Naive thymus-derived CD8-positive, alpha-beta T cell (primary cell): ENCODE measurements around the gene IL4I1. TPM values are rescaled to one million over a fixed set of nuclear protein-coding genes. Genes with fewer than 3 reads are reported as not detected.
"Not testable (repeated sequence)": the region's sequence is repeated elsewhere in the genome, so short reads cannot be mapped to it uniquely, and the experiment has no call there.

Experiments
- ATAC-seq, 2 donors: fragments of 150-1000 bp; cut with Tn5 transposase in 1 of 2; sonication (Bioruptor Pico), chemical (Tn5 transposase) in 1 of 2; 1 replicate in 1 of 2; 2 replicates in 1 of 2; pipeline ENCODE4 v1.10.0; 2021; ENCODE audit warnings: mild to moderate bottlenecking in 2 of 2, moderate library complexity in 2 of 2
- POLR2A ChIA-PET: fragments of 350-600 bp; sonication (Branson Sonifier 250); formaldehyde crosslinking; loops from one replicate; lab custom pipeline; 2021; ENCODE audit warnings: antibody characterized with exemption; lab: Charles Lee
- DNase-seq, 10 donors: peaks; one replicate each; pipeline versions ENCODE4 v3.0.0 to v3.0.0-alpha.2; 2020 to 2022
- H3K27ac Mint-ChIP-seq, 10 donors: one replicate each; pipeline ENCODE4 v1.8.0; 2020 to 2022; ENCODE audit warnings: mild to moderate bottlenecking in 10 of 10, mixed read lengths in 10 of 10, moderate library complexity in 4 of 10, inconsistent platforms in 1 of 10
- H3K27me3 Mint-ChIP-seq, 5 donors: one replicate each; pipeline ENCODE4 v1.8.0; 2021 to 2022; ENCODE audit warnings: mixed read lengths in 5 of 5
- H3K36me3 Mint-ChIP-seq, 3 donors: one replicate each; pipeline ENCODE4 v1.8.0; 2020 to 2022; ENCODE audit warnings: mixed read lengths in 3 of 3, mild to moderate bottlenecking in 2 of 3, inconsistent platforms in 1 of 3
- H3K4me1 Mint-ChIP-seq, 4 donors: one replicate each; pipeline ENCODE4 v1.8.0; 2021 to 2022; ENCODE audit warnings: mixed read lengths in 4 of 4
- H3K4me3 Mint-ChIP-seq, 10 donors: one replicate each; pipeline ENCODE4 v1.8.0; 2020 to 2022; ENCODE audit warnings: mild to moderate bottlenecking in 10 of 10, mixed read lengths in 10 of 10, moderate library complexity in 6 of 10, inconsistent platforms in 1 of 10
- H3K9me3 Mint-ChIP-seq, 9 donors: one replicate each; pipeline ENCODE4 v1.8.0; 2020 to 2022; ENCODE audit warnings: mixed read lengths in 9 of 9, mild to moderate bottlenecking in 3 of 9, inconsistent platforms in 1 of 9, moderate library complexity in 1 of 9
- polyA plus RNA-seq, 3 donors: library from polyadenylated mRNA; unstranded; fragments of 300-500 nt; fragmentation: Illumina TruSeq; gene quantifications; one replicate each; pipeline ENCODE4 v1.2.3, GENCODE V29; 2021
- total RNA-seq, 8 experiments: library from RNA in 2 of 8; stranded (reverse) in 2 of 8; gene quantifications; one replicate each; pipeline ENCODE4 v1.2.3 and lab custom pipeline; 2021 to 2026

IL4I1 gene
- total RNA-seq (1 to 10 TPM in 1 of 2 experiments, under 1 TPM in 1; 0.85 to 1.1 TPM), polyA plus RNA-seq (under 1 TPM; 0.24 to 0.26 (median 0.25) TPM), total RNA-seq (lab: John Stamatoyannopoulos, UW) (1.0 to 4.0 (median 1.6) reads per million in 6 experiments)

- Mint-ChIP-seq H3K36me3 (no peaks in the 10 kb centered on the region), H3K27me3 (no peaks in the 10 kb centered on the region), H3K4me1 (peaks cover 13 to 29% (median 23%) of the 10 kb centered on the region in 4 donors), H3K27ac (peak within 1 kb of the TSS; percentile 78 to 98 (median 90)), H3K4me3 (peak within 1 kb of the TSS; percentile 50 to 88 (median 78)), H3K9me3 (no peaks in the 10 kb centered on the region)
- POLR2A ChIA-PET = interaction anchor here (1.0 to 3.0 kb wide), 4 partner anchors 20 to 32 kb away, joined by 3 to 9 read pairs (median 4); partner anchors contain the start of genes AKT1S1, ATF5, NUP62 and TBC1D17
- DNase-seq (peak in 7 of 10 donors; percentile 29 to 60 (median 43)), ATAC-seq (peak; percentile 71 to 72)
These were observed at the start of gene IL4I1 for GRCh38 chr19:49896863-49897621. Gene IL4I1, minus strand, starts transcription at chr19:49896887. Its CDS starts 727 bp downstream, at chr19:49896160.

- Mint-ChIP-seq H3K9me3 (no peaks in the 10 kb centered on the region), H3K4me3 (no peak overlapping the region), H3K27ac (no peak overlapping the region), H3K27me3 (peaks cover 7 to 27% (median 13%) of the 10 kb centered on the region in 5 donors), H3K36me3 (no peaks in the 10 kb centered on the region), H3K4me1 (peaks cover 0 to 2% (median under 1%) of the 10 kb centered on the region in 4 donors)
- ATAC-seq = no peak
- no peak for DNase-seq
- POLR2A ChIA-PET = no interaction called here
These were observed 49.7 kb upstream of the IL4I1 start for GRCh38 chr19:49946415-49946814.

- H3K27ac Mint-ChIP-seq, POLR2A ChIA-PET, DNase-seq, H3K4me3 Mint-ChIP-seq, ATAC-seq, H3K9me3 Mint-ChIP-seq, H3K36me3 Mint-ChIP-seq: not testable (repeated sequence)
- Mint-ChIP-seq H3K27me3 (peaks cover 4 to 14% (median 5%) of the 10 kb centered on the region in 5 donors), H3K4me1 (peaks cover 0 to 12% (median 7%) of the 10 kb centered on the region in 4 donors)
These were observed 47.9 kb upstream of the IL4I1 start for GRCh38 chr19:49944567-49944966.

DNA sequence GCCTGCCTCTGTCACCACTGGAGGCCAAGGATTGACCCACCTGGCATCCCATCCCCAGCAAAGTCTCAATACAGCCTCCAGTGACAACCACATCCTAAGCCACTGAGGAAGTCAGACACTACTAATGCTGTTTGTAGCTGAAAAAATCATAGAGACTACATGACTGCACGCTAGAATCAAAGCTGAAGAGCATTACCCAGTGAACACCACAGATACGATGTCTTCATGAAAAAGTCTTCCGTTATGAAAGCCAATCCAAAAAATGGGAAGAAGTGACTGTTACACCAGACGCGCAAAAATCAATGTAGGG lies 43.8 kb upstream of the IL4I1 start:
- ATAC-seq = peak in 1 of 2 donors; percentile 42
- no peaks in the 10 kb centered on the region for H3K9me3 Mint-ChIP-seq
- H3K27ac Mint-ChIP-seq = peak overlapping the region in 2 of 10 donors; percentile 3 to 29
- peaks cover 0 to 11% (median 4%) of the 10 kb centered on the region in 5 donors for H3K27me3 Mint-ChIP-seq
- peak overlapping the region in 5 of 10 donors; percentile 3 to 54 (median 30) for H3K4me3 Mint-ChIP-seq
- DNase-seq = peak in 3 of 10 donors; percentile 4 to 37 (median 15)
- H3K4me1 Mint-ChIP-seq = peaks cover 0 to 19% (median 9%) of the 10 kb centered on the region in 4 donors
- no peaks in the 10 kb centered on the region for H3K36me3 Mint-ChIP-seq
- POLR2A ChIA-PET = no interaction called here

DNA sequence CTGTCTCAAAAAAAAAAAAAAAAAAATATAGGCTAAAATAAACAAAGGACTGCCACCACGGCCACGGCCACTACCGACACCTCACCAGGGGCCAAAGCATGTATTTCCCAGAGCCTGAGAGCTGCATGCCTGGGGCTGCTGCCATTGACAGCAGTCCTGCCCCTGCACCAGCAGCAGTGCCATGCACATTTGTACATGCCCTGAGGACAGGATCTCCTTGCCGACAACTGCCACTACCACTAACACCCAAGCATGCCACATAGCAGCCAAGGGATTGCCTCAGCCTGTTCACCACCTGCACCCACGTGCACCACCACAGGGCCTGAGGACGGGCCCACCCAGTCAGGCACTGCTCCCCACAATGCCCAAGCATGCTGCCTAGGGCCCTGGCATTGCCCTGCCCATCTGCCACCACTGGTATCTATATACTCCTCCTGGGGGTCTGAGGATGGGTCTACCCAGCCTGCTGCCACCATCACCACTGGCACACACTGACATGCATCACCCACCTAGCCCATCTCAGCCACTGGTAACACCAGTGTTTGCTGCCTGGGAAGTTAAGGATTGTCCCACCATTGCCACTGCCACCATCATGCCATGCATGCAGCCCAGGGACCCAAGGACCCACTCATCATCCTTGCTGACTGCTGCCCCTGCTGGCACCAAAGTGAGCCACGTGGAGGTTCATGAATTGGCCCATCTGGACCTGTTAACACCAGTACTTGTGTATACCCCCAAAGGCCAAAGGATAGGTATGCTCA lies 43.2 kb upstream of the IL4I1 start:
- H3K4me3 Mint-ChIP-seq = peak overlapping the region in 4 of 10 donors; percentile 3 to 37 (median 26)
- peaks cover 0 to 19% (median 9%) of the 10 kb centered on the region in 4 donors for H3K4me1 Mint-ChIP-seq

DNA sequence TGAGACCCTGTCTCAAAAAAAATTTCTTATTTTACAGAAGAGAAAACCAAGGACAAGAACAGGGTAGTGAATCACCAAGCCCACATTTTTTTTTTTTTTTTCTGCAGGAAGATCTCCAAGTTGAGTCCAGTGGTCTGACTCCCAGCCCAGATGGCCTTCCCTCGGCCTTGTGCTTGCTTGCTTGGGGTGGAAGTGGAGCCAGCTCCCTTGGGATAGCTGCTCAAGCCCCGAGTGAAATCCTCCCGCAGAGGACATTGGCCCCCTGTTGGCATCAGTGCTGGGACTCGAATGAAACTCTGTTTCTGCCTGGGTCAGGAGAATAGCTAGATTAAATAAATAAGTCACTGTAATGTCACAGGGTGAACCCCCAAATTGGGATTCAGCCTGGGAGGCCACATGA lies 42.0 kb upstream of the IL4I1 start:
- DNase-seq = no peak
- ATAC-seq = no peak
- Mint-ChIP-seq H3K36me3 (no peaks in the 10 kb centered on the region), H3K4me1 (peaks cover 1 to 22% (median 10%) of the 10 kb centered on the region in 4 donors), H3K9me3 (no peaks in the 10 kb centered on the region), H3K4me3 (peak overlapping the region in 1 of 10 donors; percentile 18), H3K27ac (peak overlapping the region in 1 of 10 donors; percentile 63), H3K27me3 (peaks cover 0 to 7% (median 0%) of the 10 kb centered on the region in 5 donors)
- POLR2A ChIA-PET = interaction anchor here (0.6 to 1.1 kb wide), 3 partner anchors 45 to 1375 kb away, joined by 3 to 5 read pairs (median 5); no protein-coding TSS in a partner anchor

More for the DNA sequence above, 43.2 kb upstream of the IL4I1 start:
- H3K27me3 Mint-ChIP-seq = peaks cover 0 to 11% (median 2%) of the 10 kb centered on the region in 5 donors
- H3K36me3 Mint-ChIP-seq = no peaks in the 10 kb centered on the region
- DNase-seq (peak in 1 of 10 donors; percentile 50), ATAC-seq (peak; percentile 23 to 54)
- H3K9me3 Mint-ChIP-seq = no peaks in the 10 kb centered on the region
- peak overlapping the region in 2 of 10 donors; percentile 2 to 3 for H3K27ac Mint-ChIP-seq
- POLR2A ChIA-PET = interaction anchor here (0.7 kb wide), 2 partner anchors 47 to 57 kb away, joined by 3 to 4 read pairs; no protein-coding TSS in a partner anchor

DNA sequence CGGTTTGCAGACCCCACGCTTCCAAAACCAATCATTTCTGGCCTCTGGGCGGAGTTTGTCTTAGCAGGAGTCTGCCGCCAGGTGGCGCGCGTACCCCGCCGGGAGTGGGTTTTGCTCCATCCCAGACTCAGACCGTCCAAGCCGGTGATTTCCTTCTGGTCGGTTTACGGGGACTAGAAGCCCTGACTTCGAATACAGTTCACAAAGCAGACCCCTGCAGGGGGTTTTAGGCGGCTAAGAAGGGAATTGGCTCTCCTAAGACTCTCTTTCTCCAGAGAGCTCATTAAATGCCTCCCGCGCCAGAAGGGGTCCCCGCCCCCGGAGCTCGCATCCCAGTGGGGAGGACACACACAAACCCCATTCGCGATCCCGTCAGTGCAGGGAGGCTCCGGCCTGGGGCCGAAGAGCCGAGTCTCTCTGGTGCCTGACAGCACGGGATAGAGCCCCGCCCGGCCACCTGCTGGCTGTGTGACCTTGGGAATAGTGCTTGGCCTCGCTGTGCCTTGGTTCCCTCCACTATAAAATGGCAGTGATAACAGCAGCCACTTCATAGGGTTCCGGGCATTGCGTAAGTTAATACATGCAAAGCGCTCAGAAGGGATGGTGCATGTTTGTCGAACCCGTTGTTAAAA lies 41.2 kb upstream of the IL4I1 start:
- DNase-seq (peak; percentile 47 to 82 (median 74)), ATAC-seq (peak; percentile 57 to 71)
- Mint-ChIP-seq H3K9me3 (no peaks in the 10 kb centered on the region), H3K4me3 (peak overlapping the region in 3 of 10 donors; percentile 7 to 54 (median 19)), H3K27me3 (no peaks in the 10 kb centered on the region), H3K36me3 (no peaks in the 10 kb centered on the region), H3K4me1 (peaks cover 7 to 29% (median 18%) of the 10 kb centered on the region in 4 donors), H3K27ac (no peak overlapping the region)
- POLR2A ChIA-PET = interaction anchor here (0.7 to 1.1 kb wide), 4 partner anchors 46 to 717 kb away, joined by 3 to 5 read pairs (median 3); no protein-coding TSS in a partner anchor

- H3K4me3 Mint-ChIP-seq = no peak overlapping the region
- H3K9me3 Mint-ChIP-seq = peaks cover 0 to 9% (median 0%) of the 10 kb centered on the region in 9 donors
- H3K4me1 Mint-ChIP-seq = peaks cover 14 to 40% (median 30%) of the 10 kb centered on the region in 4 donors
- H3K27me3 Mint-ChIP-seq = no peaks in the 10 kb centered on the region
- ATAC-seq (no peak), DNase-seq (no peak)
- POLR2A ChIA-PET = no interaction called here
- no peaks in the 10 kb centered on the region for H3K36me3 Mint-ChIP-seq
- H3K27ac Mint-ChIP-seq = no peak overlapping the region
These were observed 39.9 kb upstream of the IL4I1 start for GRCh38 chr19:49936549-49936948.

- peak overlapping the region in 5 of 10 donors; percentile 1 to 60 (median 12) for H3K27ac Mint-ChIP-seq
- POLR2A ChIA-PET = interaction anchor here (0.6 kb wide), 2 partner anchors 915 to 932 kb away, joined by 3 read pairs; no protein-coding TSS in a partner anchor
- H3K4me1 Mint-ChIP-seq = peaks cover 32 to 52% (median 50%) of the 10 kb centered on the region in 4 donors
- ATAC-seq = no peak
- peaks cover 0 to 4% (median 0%) of the 10 kb centered on the region in 3 donors for H3K36me3 Mint-ChIP-seq
- H3K27me3 Mint-ChIP-seq = peaks cover 0 to 5% (median 0%) of the 10 kb centered on the region in 5 donors
- H3K4me3 Mint-ChIP-seq = peak overlapping the region in 9 of 10 donors; percentile 41 to 96 (median 60)
- peaks cover 0 to 9% (median 0%) of the 10 kb centered on the region in 9 donors for H3K9me3 Mint-ChIP-seq
- no peak for DNase-seq
These were observed 37.0 kb upstream of the IL4I1 start for GRCh38 chr19:49933643-49934042.

DNA sequence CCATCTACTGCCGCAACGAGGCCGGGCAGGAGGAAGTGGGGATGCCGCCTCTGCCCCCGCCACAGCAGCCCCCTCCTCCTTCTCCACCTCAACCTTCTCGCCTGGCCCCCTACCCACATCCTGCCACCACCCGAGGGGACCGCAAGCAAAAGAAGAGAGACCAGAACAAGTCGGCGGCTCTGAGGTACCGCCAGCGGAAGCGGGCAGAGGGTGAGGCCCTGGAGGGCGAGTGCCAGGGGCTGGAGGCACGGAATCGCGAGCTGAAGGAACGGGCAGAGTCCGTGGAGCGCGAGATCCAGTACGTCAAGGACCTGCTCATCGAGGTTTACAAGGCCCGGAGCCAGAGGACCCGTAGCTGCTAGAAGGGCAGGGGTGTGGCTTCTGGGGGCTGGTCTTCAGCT lies 36.0 kb upstream of the IL4I1 start:
- peaks cover 38 to 60% (median 58%) of the 10 kb centered on the region in 4 donors for H3K4me1 Mint-ChIP-seq
- H3K27me3 Mint-ChIP-seq = peaks cover 0 to 5% (median 0%) of the 10 kb centered on the region in 5 donors
- DNase-seq (peak in 7 of 10 donors; percentile 28 to 75 (median 57)), ATAC-seq (peak in 1 of 2 donors; percentile 6)
- peaks cover 0 to 4% (median 0%) of the 10 kb centered on the region in 3 donors for H3K36me3 Mint-ChIP-seq
- peaks cover 0 to 9% (median 0%) of the 10 kb centered on the region in 9 donors for H3K9me3 Mint-ChIP-seq
- peak overlapping the region in 7 of 10 donors; percentile 32 to 89 (median 51) for H3K27ac Mint-ChIP-seq
- POLR2A ChIA-PET = interaction anchor here (0.5 to 0.7 kb wide), 3 partner anchors 55 to 1643 kb away, joined by 3 to 4 read pairs (median 3); partner anchors contain the start of genes AKT1S1 and TBC1D17
- H3K4me3 Mint-ChIP-seq = peak overlapping the region in 9 of 10 donors; percentile 45 to 96 (median 70)

DNA sequence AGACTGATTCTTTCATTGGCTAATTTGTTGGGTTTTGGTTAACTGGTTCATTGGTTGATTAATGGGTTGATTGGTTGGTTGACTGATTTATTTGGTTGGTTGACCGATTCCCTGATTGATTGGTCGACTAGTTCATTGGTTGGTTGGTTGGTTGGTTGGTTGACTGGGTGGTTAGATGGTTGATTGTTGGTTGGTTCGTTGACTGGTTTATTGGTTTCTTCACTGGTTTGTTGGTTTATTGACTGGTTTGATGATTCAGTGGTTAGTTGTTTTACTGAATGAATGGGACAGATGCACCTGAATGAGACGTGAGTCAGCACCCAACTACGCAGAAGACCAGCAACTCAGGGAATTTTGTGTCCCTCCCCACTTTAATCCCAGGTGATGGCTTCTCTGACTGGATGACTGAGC lies 35.4 kb upstream of the IL4I1 start:
- Mint-ChIP-seq H3K4me3 (peak overlapping the region; percentile 16 to 96 (median 46)), H3K9me3 (peaks cover 0 to 9% (median 0%) of the 10 kb centered on the region in 9 donors), H3K36me3 (peaks cover 0 to 6% (median 4%) of the 10 kb centered on the region in 3 donors), H3K27me3 (peaks cover 0 to 5% (median 0%) of the 10 kb centered on the region in 5 donors), H3K27ac (peak overlapping the region in 4 of 10 donors; percentile 18 to 48 (median 32)), H3K4me1 (peaks cover 40 to 67% (median 62%) of the 10 kb centered on the region in 4 donors)
- ATAC-seq = no peak
- DNase-seq = no peak
- POLR2A ChIA-PET = no interaction called here
